ENCODE measurements around the gene SIK3.

DNA sequence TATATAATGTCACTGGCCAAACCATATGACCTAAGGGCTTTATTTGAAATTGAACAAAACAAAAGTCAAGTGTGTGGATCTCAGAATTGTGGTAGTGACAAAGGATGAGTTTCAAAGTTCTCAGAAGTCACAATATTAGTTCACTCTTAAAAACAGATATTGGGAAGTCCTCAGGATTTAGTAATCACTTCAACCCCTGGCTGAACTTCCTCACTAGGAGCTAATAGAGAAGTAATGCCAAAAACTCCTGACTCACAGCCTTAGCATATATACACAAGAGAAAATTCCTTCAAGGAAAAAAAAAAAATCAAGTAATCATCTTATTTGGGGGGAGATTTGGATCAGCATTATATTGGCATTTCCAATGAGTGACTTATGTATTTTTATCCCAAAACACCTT is 185.2 kb downstream of the SIK3 start:
- TF ChIP-seq NFYB (CRISPR knock-in tag; conservative IDR thresholded peaks at IDR 0.05; ENCODE audit: low read depth) (no peak), SMAD4 (CRISPR knock-in tag; IDR thresholded peaks at IDR 0.05) (no peak), MYBL2 (CRISPR knock-in tag; IDR thresholded peaks at IDR 0.05) (no peak), SP1 (CRISPR knock-in tag; conservative IDR thresholded peaks at IDR 0.05) (no peak), SOX15 (CRISPR knock-in tag; IDR thresholded peaks at IDR 0.05) (no peak), NFE2L1 (CRISPR knock-in tag; IDR thresholded peaks at IDR 0.05) (no peak), SMAD3 (CRISPR knock-in tag; IDR thresholded peaks at IDR 0.05; ENCODE audit: borderline replicate concordance) (no peak), ESRRA (CRISPR knock-in tag; IDR thresholded peaks at IDR 0.05; ENCODE audit: borderline replicate concordance) (no peak), TEAD1 (CRISPR knock-in tag; IDR thresholded peaks at IDR 0.05) (no peak)
- TF ChIP-seq, protein P1, sequence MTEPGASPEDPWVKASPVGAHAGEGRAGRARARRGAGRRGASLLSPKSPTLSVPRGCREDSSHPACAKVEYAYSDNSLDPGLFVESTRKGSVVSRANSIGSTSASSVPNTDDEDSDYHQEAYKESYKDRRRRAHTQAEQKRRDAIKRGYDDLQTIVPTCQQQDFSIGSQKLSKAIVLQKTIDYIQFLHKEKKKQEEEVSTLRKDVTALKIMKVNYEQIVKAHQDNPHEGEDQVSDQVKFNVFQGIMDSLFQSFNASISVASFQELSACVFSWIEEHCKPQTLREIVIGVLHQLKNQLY (CRISPR knock-in tag; IDR thresholded peaks at IDR 0.05), result no peak
- TF ChIP-seq, protein P2, sequence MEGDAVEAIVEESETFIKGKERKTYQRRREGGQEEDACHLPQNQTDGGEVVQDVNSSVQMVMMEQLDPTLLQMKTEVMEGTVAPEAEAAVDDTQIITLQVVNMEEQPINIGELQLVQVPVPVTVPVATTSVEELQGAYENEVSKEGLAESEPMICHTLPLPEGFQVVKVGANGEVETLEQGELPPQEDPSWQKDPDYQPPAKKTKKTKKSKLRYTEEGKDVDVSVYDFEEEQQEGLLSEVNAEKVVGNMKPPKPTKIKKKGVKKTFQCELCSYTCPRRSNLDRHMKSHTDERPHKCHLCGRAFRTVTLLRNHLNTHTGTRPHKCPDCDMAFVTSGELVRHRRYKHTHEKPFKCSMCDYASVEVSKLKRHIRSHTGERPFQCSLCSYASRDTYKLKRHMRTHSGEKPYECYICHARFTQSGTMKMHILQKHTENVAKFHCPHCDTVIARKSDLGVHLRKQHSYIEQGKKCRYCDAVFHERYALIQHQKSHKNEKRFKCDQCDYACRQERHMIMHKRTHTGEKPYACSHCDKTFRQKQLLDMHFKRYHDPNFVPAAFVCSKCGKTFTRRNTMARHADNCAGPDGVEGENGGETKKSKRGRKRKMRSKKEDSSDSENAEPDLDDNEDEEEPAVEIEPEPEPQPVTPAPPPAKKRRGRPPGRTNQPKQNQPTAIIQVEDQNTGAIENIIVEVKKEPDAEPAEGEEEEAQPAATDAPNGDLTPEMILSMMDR (IDR thresholded peaks at IDR 0.05), result no peak
- TF ChIP-seq, protein P3, sequence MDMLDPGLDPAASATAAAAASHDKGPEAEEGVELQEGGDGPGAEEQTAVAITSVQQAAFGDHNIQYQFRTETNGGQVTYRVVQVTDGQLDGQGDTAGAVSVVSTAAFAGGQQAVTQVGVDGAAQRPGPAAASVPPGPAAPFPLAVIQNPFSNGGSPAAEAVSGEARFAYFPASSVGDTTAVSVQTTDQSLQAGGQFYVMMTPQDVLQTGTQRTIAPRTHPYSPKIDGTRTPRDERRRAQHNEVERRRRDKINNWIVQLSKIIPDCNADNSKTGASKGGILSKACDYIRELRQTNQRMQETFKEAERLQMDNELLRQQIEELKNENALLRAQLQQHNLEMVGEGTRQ (CRISPR knock-in tag; IDR thresholded peaks at IDR 0.05), result no peak

Measured in WTC11 (cell line).